Kidney (tissue), 14 donors: ENCODE measurements around the gene TGFB1. TPM values are rescaled to one million over a fixed set of nuclear protein-coding genes. Genes with fewer than 3 reads are reported as not detected.

Experiments
- DNase-seq, 5 donors: peaks; one replicate each; pipeline ENCODE4 v3.0.0-alpha.2; 2013 to 2020
- FAIRE-seq: peaks from 2 replicates; lab custom pipeline; 2012; peaks lifted over from hg19 to GRCh38; lab: Jason Lieb, UNC
- H3K27ac ChIP-seq, 2 donors: one replicate each; pipeline ENCODE4 v1.7.0; 2013; ENCODE audit warnings: low read depth in 2 of 2, low read length in 2 of 2, inconsistent platforms in 1 of 2
- H3K27me3 ChIP-seq: one replicate; pipeline ENCODE4 v1.7.1; 2013; ENCODE audit warnings: low read length, inconsistent platforms; ENCODE audit not compliant: control insufficient read depth, insufficient read depth
- H3K36me3 ChIP-seq, 3 donors: one replicate each; pipeline versions ENCODE4 v1.7.0 to v1.7.1; 2013; ENCODE audit warnings: low read length in 3 of 3, control low read depth in 1 of 3, inconsistent platforms in 1 of 3; ENCODE audit not compliant: insufficient read depth in 3 of 3, control insufficient read depth in 2 of 3
- H3K4me1 ChIP-seq, 3 donors: one replicate each; pipeline versions ENCODE4 v1.7.0 to v1.7.1; 2013; ENCODE audit warnings: low read length in 3 of 3, inconsistent platforms in 1 of 3, low read depth in 1 of 3; ENCODE audit not compliant: control insufficient read depth in 2 of 3, insufficient read depth in 2 of 3
- H3K4me3 ChIP-seq, 3 donors: one replicate each; pipeline versions ENCODE4 v1.7.0 to v1.8.1; 2013; ENCODE audit warnings: low read length in 3 of 3, control low read depth in 1 of 3, inconsistent platforms in 1 of 3
- H3K9ac ChIP-seq, 3 donors: one replicate each; pipeline versions ENCODE4 v1.7.0 to v1.7.1; 2013; ENCODE audit warnings: low read length in 3 of 3, control low read depth in 1 of 3, inconsistent platforms in 1 of 3
- H3K9me3 ChIP-seq, 3 donors: one replicate each; pipeline versions ENCODE4 v1.7.0 to v1.7.1; 2013; ENCODE audit warnings: low read length in 3 of 3, control low read depth in 1 of 3, inconsistent platforms in 1 of 3; ENCODE audit not compliant: control insufficient read depth in 2 of 3, insufficient read depth in 1 of 3
- CTCF ChIP-seq: IDR thresholded peaks from 3 replicates; pipeline ENCODE4 v1.5.1; 2012; ENCODE audit warnings: mild to moderate bottlenecking, moderate library complexity, borderline replicate concordance; ENCODE audit not compliant: insufficient read depth; ENCODE audit errors: extremely low read depth
- intact Hi-C: fragments of 100-400 bp; cut with DNase I; formaldehyde crosslinking; loops from one replicate; pipeline ENCODE4 v1.11.1; 2022
- polyA plus RNA-seq: library from polyadenylated mRNA; stranded (reverse); fragments of 350-450 nt; fragmentation: Illumina TruSeq; extraction: RNeasy Lipid Tissue Mini Kit (QIAGEN cat#74804); gene quantifications from one replicate; pipeline ENCODE4 v1.2.3, GENCODE V29; 2014; ENCODE audit warnings: low read depth, low replicate concordance; ENCODE audit not compliant: insufficient read depth
- total RNA-seq: library from RNA; stranded (reverse); fragmentation: NEBNext Ultra II Directional; extraction: Animal tissue kit (Norgen Biotek cat#: 25700); gene quantifications from one replicate; pipeline ENCODE4 v1.2.1, GENCODE V29; 2021
- donor health status: control.
- donor health status: control.
- donor health status: control.
- donor health status: control.
- donor health status: control.
- donor health status: DM: yes; HTN: yes; CAD: no.
- donor health status: Normal renal cell carcinoma (clear cell type).

The TGFB1 gene
- total and polyA plus RNA-seq, 2 donors from 2014 or later: 19.1 to 48.0 TPM

DNA sequence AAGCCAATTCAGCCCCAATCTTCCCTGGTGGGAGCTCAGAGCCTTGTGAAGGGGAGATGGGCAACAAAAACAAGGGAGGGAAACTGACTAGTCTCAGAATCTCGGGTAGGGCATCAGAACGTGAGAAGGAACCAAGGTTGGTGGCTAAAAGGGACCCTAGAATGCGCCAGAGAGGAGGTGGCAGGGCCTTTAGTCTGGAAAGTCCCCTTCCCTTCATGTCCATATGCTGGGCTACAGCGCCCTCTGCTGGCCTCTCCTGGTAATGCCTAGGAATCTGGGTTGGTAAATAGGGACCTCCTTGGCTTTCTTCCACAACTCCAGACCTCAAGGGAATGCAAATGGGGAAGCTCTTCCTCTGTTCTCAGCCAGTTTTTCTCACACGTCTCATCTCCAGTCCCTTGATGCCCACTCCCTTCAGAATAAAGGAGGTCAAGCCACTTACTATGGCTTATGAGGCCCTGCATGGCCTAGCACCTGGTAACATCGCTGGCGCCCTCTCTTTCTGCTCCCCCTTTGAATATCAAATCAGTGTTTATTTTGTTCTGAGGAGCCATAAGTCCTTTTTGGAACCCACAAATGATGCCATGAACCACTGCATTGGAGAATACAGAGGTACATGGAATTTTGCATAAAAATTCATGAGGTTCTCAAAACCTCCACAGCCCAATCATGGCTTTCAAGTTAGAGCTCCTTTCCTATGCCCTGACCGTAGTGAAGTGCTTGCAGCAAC, 45.1 kb downstream of the TGFB1 start:
- Histone ChIP-seq H3K9me3 (no peaks in the 10 kb centered on the region), H3K36me3 (peaks cover 9 to 39% (median 27%) of the 10 kb centered on the region in 3 donors), H3K27me3 (no peaks in the 10 kb centered on the region), H3K27ac (peak overlapping the region; percentile 68 to 96), H3K4me1 (peaks cover 0 to 15% (median 9%) of the 10 kb centered on the region in 3 donors), H3K9ac (peak overlapping the region in 2 of 3 donors; percentile 59 to 82), H3K4me3 (peak overlapping the region in 2 of 3 donors; percentile 82 to 85)
- DNase-seq (peak; percentile 92 to 95 (median 94)), FAIRE-seq (no peak)
- intact Hi-C loops: no loop called here
- peak; percentile 96 for TF ChIP-seq CTCF

DNA sequence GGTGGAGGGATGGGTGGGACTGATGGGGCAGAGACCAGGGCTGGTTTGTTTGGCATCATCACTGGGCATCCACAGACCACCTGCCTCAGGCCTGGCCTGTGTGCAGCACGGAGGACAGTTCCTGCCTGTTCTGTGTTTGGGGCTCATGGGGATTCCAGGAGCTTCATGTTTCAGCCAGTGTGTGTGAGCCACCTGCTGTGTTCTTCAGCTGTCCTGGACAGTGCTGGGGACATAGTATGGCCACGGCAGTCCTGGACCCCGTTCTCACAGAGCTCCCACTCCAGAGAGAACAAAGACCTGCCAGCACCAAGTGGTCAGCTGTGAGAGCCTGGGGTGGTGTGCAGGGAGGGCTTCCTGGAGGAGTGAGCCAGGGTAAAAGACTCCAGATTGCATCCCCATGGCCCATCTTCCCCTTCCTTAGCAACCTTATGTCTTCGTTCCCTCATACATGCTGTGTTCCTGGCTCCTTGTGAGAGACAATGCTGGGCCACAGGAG, 45.7 kb downstream of the TGFB1 start:
- no peaks in the 10 kb centered on the region for H3K9me3 ChIP-seq
- H3K4me1 ChIP-seq: peaks cover 0 to 15% (median 9%) of the 10 kb centered on the region in 3 donors
- intact Hi-C loops: no loop called here
- no peaks in the 10 kb centered on the region for H3K27me3 ChIP-seq
- H3K27ac ChIP-seq: peak overlapping the region; percentile 45 to 68
- H3K9ac ChIP-seq: peak overlapping the region in 2 of 3 donors; percentile 59 to 82
- DNase-seq (no peak), FAIRE-seq (no peak)
- peaks cover 10 to 38% (median 26%) of the 10 kb centered on the region in 3 donors for H3K36me3 ChIP-seq
- H3K4me3 ChIP-seq: no peak overlapping the region
- TF ChIP-seq CTCF: no peak

GRCh38 chr19:41307090-41307875, 46.4 kb downstream of the TGFB1 start:
- FAIRE-seq (no peak), DNase-seq (no peak)
- H3K27me3 ChIP-seq: no peaks in the 10 kb centered on the region
- peaks cover 0 to 15% (median 9%) of the 10 kb centered on the region in 3 donors for H3K4me1 ChIP-seq
- no peak for TF ChIP-seq CTCF
- H3K9ac ChIP-seq: peak overlapping the region in 1 of 3 donors; percentile 82
- H3K4me3 ChIP-seq: no peak overlapping the region
- H3K9me3 ChIP-seq: no peaks in the 10 kb centered on the region
- peaks cover 12 to 39% (median 26%) of the 10 kb centered on the region in 3 donors for H3K36me3 ChIP-seq
- H3K27ac ChIP-seq: no peak overlapping the region
- intact Hi-C loops: no loop called here
